Kidney (tissue), 22 donors: Measurements from ENCODE around the gene BRD2. TPM values are rescaled to one million over a fixed set of nuclear protein-coding genes. Genes with fewer than 3 reads are reported as not detected.

Experiments
- DNase-seq, 5 donors: peaks; one replicate each; pipeline ENCODE4 v3.0.0-alpha.2; 2013 to 2020
- FAIRE-seq: peaks from 2 replicates; lab custom pipeline; 2012; peaks lifted over from hg19 to GRCh38; lab: Jason Lieb, UNC
- H3K27ac ChIP-seq, 2 donors: one replicate each; pipeline ENCODE4 v1.7.0; 2013; ENCODE audit warnings: low read depth in 2 of 2, low read length in 2 of 2, inconsistent platforms in 1 of 2
- H3K27me3 ChIP-seq: one replicate; pipeline ENCODE4 v1.7.1; 2013; ENCODE audit warnings: low read length, inconsistent platforms; ENCODE audit not compliant: control insufficient read depth, insufficient read depth
- H3K36me3 ChIP-seq, 3 donors: one replicate each; pipeline versions ENCODE4 v1.7.0 to v1.7.1; 2013; ENCODE audit warnings: low read length in 3 of 3, control low read depth in 1 of 3, inconsistent platforms in 1 of 3; ENCODE audit not compliant: insufficient read depth in 3 of 3, control insufficient read depth in 2 of 3
- H3K4me1 ChIP-seq, 3 donors: one replicate each; pipeline versions ENCODE4 v1.7.0 to v1.7.1; 2013; ENCODE audit warnings: low read length in 3 of 3, inconsistent platforms in 1 of 3, low read depth in 1 of 3; ENCODE audit not compliant: control insufficient read depth in 2 of 3, insufficient read depth in 2 of 3
- H3K4me3 ChIP-seq, 3 donors: one replicate each; pipeline versions ENCODE4 v1.7.0 to v1.8.1; 2013; ENCODE audit warnings: low read length in 3 of 3, control low read depth in 1 of 3, inconsistent platforms in 1 of 3
- H3K9ac ChIP-seq, 3 donors: one replicate each; pipeline versions ENCODE4 v1.7.0 to v1.7.1; 2013; ENCODE audit warnings: low read length in 3 of 3, control low read depth in 1 of 3, inconsistent platforms in 1 of 3
- H3K9me3 ChIP-seq, 3 donors: one replicate each; pipeline versions ENCODE4 v1.7.0 to v1.7.1; 2013; ENCODE audit warnings: low read length in 3 of 3, control low read depth in 1 of 3, inconsistent platforms in 1 of 3; ENCODE audit not compliant: control insufficient read depth in 2 of 3, insufficient read depth in 1 of 3
- intact Hi-C: fragments of 100-400 bp; cut with DNase I; formaldehyde crosslinking; loops from one replicate; pipeline ENCODE4 v1.11.1; 2022
- long read RNA-seq, 10 donors: library from polyadenylated mRNA in 1 of 10; unstranded in 1 of 10; transcript quantifications; one replicate each; pipeline ENCODE4 v2.0.0 and lab custom pipeline, GENCODE V29; 2021 to 2026
- polyA plus RNA-seq: library from polyadenylated mRNA; stranded (reverse); fragments of 350-450 nt; fragmentation: Illumina TruSeq; extraction: RNeasy Lipid Tissue Mini Kit (QIAGEN cat#74804); gene quantifications from one replicate; pipeline ENCODE4 v1.2.3, GENCODE V29; 2014; ENCODE audit warnings: low read depth, low replicate concordance; ENCODE audit not compliant: insufficient read depth
- total RNA-seq: library from RNA; stranded (reverse); fragmentation: NEBNext Ultra II Directional; extraction: Animal tissue kit (Norgen Biotek cat#: 25700); gene quantifications from one replicate; pipeline ENCODE4 v1.2.1, GENCODE V29; 2021
- TF ChIP-seq, protein P1 (sequence below): IDR thresholded peaks from 3 replicates; pipeline ENCODE4 v1.5.1; 2012; ENCODE audit warnings: mild to moderate bottlenecking, moderate library complexity, borderline replicate concordance; ENCODE audit not compliant: insufficient read depth; ENCODE audit errors: extremely low read depth
- donor health status: control.
- donor health status: control.
- donor health status: control.
- donor health status: control.
- donor health status: control.
- donor health status: DM: yes; HTN: yes; CAD: no.
- donor health status: Normal renal cell carcinoma (clear cell type).

Gene BRD2
- total RNA-seq (184 TPM), polyA plus RNA-seq (73.9 TPM)
- long read RNA-seq, donor 1, transcript BRD2-211 (3 exons, 759 nt) = major isoform, 20 of 101 reads
- long read RNA-seq, donor 1, partial matches to known transcripts = 69 of 101 reads
- long read RNA-seq, donor 1, other reads (novel, unspliced or antisense) = 0 of 101 reads
- long read RNA-seq, donor 2, transcript BRD2-219 (9 exons, 2,338 nt) = minor isoform, 5 of 117 reads
- long read RNA-seq, donor 2, transcript BRD2-211 (3 exons, 759 nt) = major isoform, 24 of 117 reads
- long read RNA-seq, donor 2, transcript BRD2-209 (2 exons, 1,628 nt) = minor isoform, 11 of 117 reads
- long read RNA-seq, donor 2, partial matches to known transcripts = 75 of 117 reads
- long read RNA-seq, donor 2, other reads (novel, unspliced or antisense) = 0 of 117 reads
- long read RNA-seq, donor 3, transcript BRD2-209 (2 exons, 1,628 nt) = minor isoform, 6 of 137 reads
- long read RNA-seq, donor 3, transcript BRD2-219 (9 exons, 2,338 nt) = minor isoform, 8 of 137 reads
- long read RNA-seq, donor 3, transcript BRD2-211 (3 exons, 759 nt) = major isoform, 24 of 137 reads
- long read RNA-seq, donor 3, partial matches to known transcripts = 96 of 137 reads
- long read RNA-seq, donor 3, other reads (novel, unspliced or antisense) = 0 of 137 reads
- long read RNA-seq, donor 4, full-length matches to known transcripts = 21 of 33 reads
- long read RNA-seq, donor 4, partial matches to known transcripts = 12 of 33 reads
- long read RNA-seq, donor 4, other reads (novel, unspliced or antisense) = 0 of 33 reads
- long read RNA-seq, donor 5, full-length matches to known transcripts = 4 of 4 reads
- long read RNA-seq, donor 5, partial matches to known transcripts = 0 of 4 reads
- long read RNA-seq, donor 5, other reads (novel, unspliced or antisense) = 0 of 4 reads
- long read RNA-seq, donor 6, transcript BRD2-211 (3 exons, 759 nt) = major isoform, 8 of 10 reads
- long read RNA-seq, donor 6, partial matches to known transcripts = 0 of 10 reads
- long read RNA-seq, donor 6, other reads (novel, unspliced or antisense) = 0 of 10 reads
- long read RNA-seq, donor 7, full-length matches to known transcripts = 18 of 68 reads
- long read RNA-seq, donor 7, partial matches to known transcripts = 33 of 68 reads
- long read RNA-seq, donor 7, other reads (novel, unspliced or antisense) = 17 of 68 reads
- long read RNA-seq, donor 8, transcript BRD2-211 (3 exons, 759 nt) = major isoform, 40 of 167 reads
- long read RNA-seq, donor 8, transcript BRD2-209 (2 exons, 1,628 nt) = minor isoform, 11 of 167 reads
- long read RNA-seq, donor 8, transcript BRD2-207 (3 exons, 946 nt) = minor isoform, 8 of 167 reads
- long read RNA-seq, donor 8, partial matches to known transcripts = 104 of 167 reads
- long read RNA-seq, donor 8, other reads (novel, unspliced or antisense) = 0 of 167 reads
- long read RNA-seq, donor 9, transcript BRD2-209 (2 exons, 1,628 nt) = minor isoform, 5 of 76 reads
- long read RNA-seq, donor 9, transcript BRD2-211 (3 exons, 759 nt) = major isoform, 21 of 76 reads
- long read RNA-seq, donor 9, partial matches to known transcripts = 42 of 76 reads
- long read RNA-seq, donor 9, other reads (novel, unspliced or antisense) = 0 of 76 reads
- long read RNA-seq, donor 10, transcript BRD2-207 (3 exons, 946 nt) = minor isoform, 10 of 142 reads
- long read RNA-seq, donor 10, transcript BRD2-211 (3 exons, 759 nt) = major isoform, 26 of 142 reads
- long read RNA-seq, donor 10, partial matches to known transcripts = 96 of 142 reads
- long read RNA-seq, donor 10, other reads (novel, unspliced or antisense) = 0 of 142 reads

DNA sequence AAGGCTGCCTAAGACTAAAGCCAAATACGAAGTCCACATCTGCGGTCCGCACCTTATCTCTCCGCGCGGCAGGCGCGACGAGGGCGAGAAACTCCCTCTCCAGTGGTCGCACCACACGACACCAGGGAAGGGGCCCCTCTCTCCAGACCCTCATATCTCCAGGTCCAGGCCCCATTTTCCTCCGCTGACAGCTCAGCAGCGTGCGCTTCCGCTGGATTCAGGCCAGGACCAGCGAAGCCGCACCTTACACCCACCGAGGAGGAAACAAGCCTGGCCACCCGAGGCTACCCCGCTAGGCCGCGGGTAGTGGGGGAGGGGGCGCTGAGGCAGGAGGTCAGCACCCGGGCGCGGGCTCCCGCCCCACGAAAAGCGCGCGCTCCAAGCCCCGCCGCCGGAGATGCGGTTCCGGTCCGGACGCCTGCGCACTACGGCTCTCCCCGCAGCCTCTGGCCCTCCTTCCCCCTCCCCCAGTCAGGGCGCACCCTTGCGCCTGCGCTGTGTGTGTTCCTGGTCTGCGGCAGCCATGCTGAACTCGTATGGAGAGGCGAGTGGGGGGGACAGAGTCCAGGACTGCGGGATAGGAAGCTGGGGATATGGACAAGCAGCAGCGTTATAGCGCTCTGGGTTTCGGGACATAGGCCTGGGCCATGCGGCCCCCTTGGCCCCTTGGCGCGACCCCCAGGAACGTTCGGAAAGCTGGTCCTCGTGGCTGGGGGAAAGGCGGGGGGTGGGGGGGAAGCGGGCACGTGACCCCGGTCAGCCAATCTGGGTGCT lies at the start of gene BRD2:
Gene BRD2, plus strand, starts transcription at position 502 of the 774 bp plus-strand sequence. CDS start 4,305 bp downstream, outside the sequence.
- Histone ChIP-seq H3K4me3 (peak within 1 kb of the TSS; percentile 86 to 99 (median 90)), H3K27me3 (no peaks in the 10 kb centered on the region), H3K9me3 (no peaks in the 10 kb centered on the region), H3K4me1 (peaks cover 10 to 16% (median 11%) of the 10 kb centered on the region in 3 donors), H3K9ac (peak within 1 kb of the TSS; percentile 82 to 100 (median 99)), H3K27ac (peak within 1 kb of the TSS; percentile 100), H3K36me3 (peaks cover 2 to 10% (median 2%) of the 10 kb centered on the region in 3 donors)
- DNase-seq (peak; percentile 98 to 99 (median 99)), FAIRE-seq (no peak)
- intact Hi-C loops = no loop called here
- TF ChIP-seq, protein P1, sequence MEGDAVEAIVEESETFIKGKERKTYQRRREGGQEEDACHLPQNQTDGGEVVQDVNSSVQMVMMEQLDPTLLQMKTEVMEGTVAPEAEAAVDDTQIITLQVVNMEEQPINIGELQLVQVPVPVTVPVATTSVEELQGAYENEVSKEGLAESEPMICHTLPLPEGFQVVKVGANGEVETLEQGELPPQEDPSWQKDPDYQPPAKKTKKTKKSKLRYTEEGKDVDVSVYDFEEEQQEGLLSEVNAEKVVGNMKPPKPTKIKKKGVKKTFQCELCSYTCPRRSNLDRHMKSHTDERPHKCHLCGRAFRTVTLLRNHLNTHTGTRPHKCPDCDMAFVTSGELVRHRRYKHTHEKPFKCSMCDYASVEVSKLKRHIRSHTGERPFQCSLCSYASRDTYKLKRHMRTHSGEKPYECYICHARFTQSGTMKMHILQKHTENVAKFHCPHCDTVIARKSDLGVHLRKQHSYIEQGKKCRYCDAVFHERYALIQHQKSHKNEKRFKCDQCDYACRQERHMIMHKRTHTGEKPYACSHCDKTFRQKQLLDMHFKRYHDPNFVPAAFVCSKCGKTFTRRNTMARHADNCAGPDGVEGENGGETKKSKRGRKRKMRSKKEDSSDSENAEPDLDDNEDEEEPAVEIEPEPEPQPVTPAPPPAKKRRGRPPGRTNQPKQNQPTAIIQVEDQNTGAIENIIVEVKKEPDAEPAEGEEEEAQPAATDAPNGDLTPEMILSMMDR = no peak

- Histone ChIP-seq H3K9me3 (no peaks in the 10 kb centered on the region), H3K9ac (no peak overlapping the region), H3K36me3 (no peaks in the 10 kb centered on the region), H3K27me3 (no peaks in the 10 kb centered on the region), H3K4me1 (no peaks in the 10 kb centered on the region), H3K4me3 (no peak overlapping the region), H3K27ac (no peak overlapping the region)
- intact Hi-C loops = no loop called here
- FAIRE-seq (no peak), DNase-seq (no peak)
- TF ChIP-seq, protein P1 = no peak
These were observed 47.7 kb upstream of the BRD2 start for GRCh38 chr6:32920715-32921114.
